HCT116 (cell line): Measurements from ENCODE around the gene AGPS. TPM values are rescaled to one million over a fixed set of nuclear protein-coding genes. Genes with fewer than 3 reads are reported as not detected.

Experiments
- ATAC-seq: fragments of 200-7000 bp; cut with Tn5 transposase; 2 replicates; pipeline ENCODE4 v1.9.1; 2020; ENCODE audit warnings: mild to moderate bottlenecking, moderate library complexity
- BruUV-seq: library from RNA; stranded (reverse); fragments of 400-500 nt; replicated peaks from 2 replicates; lab custom pipeline; 2021; lab: Mats Ljungman, UMichigan
- CTCF ChIA-PET: fragments of 300-600 bp; sonication (Branson Sonifier 250); formaldehyde crosslinking; loops from one replicate; lab custom pipeline; 2021; ENCODE audit warnings: antibody characterized with exemption; lab: Charles Lee
- POLR2A ChIA-PET: fragments of 300-600, 350-600 bp; sonication (Branson Sonifier 250); formaldehyde crosslinking; loops from one replicate; lab custom pipeline; 2021; ENCODE audit warnings: antibody characterized with exemption; lab: Charles Lee
- RAD21 ChIA-PET, 2 experiments: fragments of 300-600 bp; sonication (Branson Sonifier 250); formaldehyde crosslinking; loops; one replicate each; lab custom pipeline; 2023; ENCODE audit warnings: low total read pairs in 2 of 2; ENCODE audit not compliant: uncharacterized antibody in 2 of 2, unreplicated experiment in 2 of 2, low non-redundant PET in 1 of 2; lab: Charles Lee
- DNase-seq: peaks from one replicate; pipeline ENCODE4 v3.0.0-alpha.2; 2010; ENCODE audit warnings: low read depth, low spot score
- H2AFZ ChIP-seq: fragments of 200-600 bp; shearing (Covaris generic), sonication (generic); 2 replicates; pipeline ENCODE4 v1.6.1; 2017; ENCODE audit warnings: low read depth, mixed run types, mixed read lengths, antibody characterized with exemption, low read length; ENCODE audit not compliant: poor library complexity, severe bottlenecking
- H3K27ac ChIP-seq: 2 replicates; pipeline ENCODE4 v1.5.1; 2012; ENCODE audit warnings: low read depth, low read length
- H3K27me3 ChIP-seq: fragments of 200-600 bp; sonication (generic); 2 replicates; pipeline ENCODE4 v1.6.1; 2016; ENCODE audit warnings: mixed run types, low read length, mixed read lengths; ENCODE audit not compliant: insufficient read depth
- H3K36me3 ChIP-seq, 2 experiments: fragments of 200-500 bp in 1 of 2; fragments of 200-600 bp in 1 of 2; sonication (Bioruptor generic) in 1 of 2; sonication (generic) in 1 of 2; 2 replicates each; pipeline versions ENCODE4 v1.5.1 to v1.6.1; 2014 to 2016; ENCODE audit warnings: low read length in 2 of 2, inconsistent platforms in 1 of 2, mixed read lengths in 1 of 2, mixed run types in 1 of 2; ENCODE audit not compliant: insufficient read depth in 2 of 2, control insufficient read depth in 1 of 2
- H3K4me1 ChIP-seq, 2 experiments: fragments of 200-600 bp in 1 of 2; sonication (generic) in 1 of 2; 2 replicates each; pipeline versions ENCODE4 v1.5.1 to v1.6.1; 2012 to 2017; ENCODE audit warnings: low read length in 2 of 2, inconsistent platforms in 1 of 2, mild to moderate bottlenecking in 1 of 2, mixed read lengths in 1 of 2, mixed run types in 1 of 2, moderate library complexity in 1 of 2; ENCODE audit not compliant: insufficient read depth in 2 of 2, control insufficient read depth in 1 of 2
- H3K4me2 ChIP-seq: fragments of 200-600 bp; sonication (generic); 2 replicates; pipeline ENCODE4 v1.6.1; 2017; ENCODE audit warnings: mixed run types, low read length, mixed read lengths
- H3K4me3 ChIP-seq, 2 experiments: fragments of 200-600 bp in 1 of 2; sonication (generic) in 1 of 2; replicated peaks in 1 of 2; 2 replicates each; pipeline ENCODE4 v1.5.1; 2011 to 2016; ENCODE audit warnings: low read length in 2 of 2, control low read depth in 1 of 2, low read depth in 1 of 2, mild to moderate bottlenecking in 1 of 2, mixed read lengths in 1 of 2, mixed run types in 1 of 2
- H3K79me2 ChIP-seq: fragments of 200-600 bp; sonication (generic); 2 replicates; pipeline ENCODE4 v1.6.1; 2017; ENCODE audit warnings: mild to moderate bottlenecking, mixed run types, low read length, moderate library complexity, mixed read lengths; ENCODE audit not compliant: insufficient read depth
- H3K9ac ChIP-seq: fragments of 200-600 bp; sonication (generic); 2 replicates; pipeline ENCODE4 v1.6.1; 2016; ENCODE audit warnings: low read length, mixed read lengths
- H3K9me2 ChIP-seq: fragments of 200-600 bp; sonication (generic), shearing (Covaris generic); 2 replicates; pipeline ENCODE4 v1.6.1; 2017; ENCODE audit warnings: mixed run types, mild to moderate bottlenecking, moderate library complexity; ENCODE audit not compliant: insufficient read depth
- H3K9me3 ChIP-seq, 2 experiments: fragments of 200-500 bp in 1 of 2; fragments of 200-600 bp in 1 of 2; sonication (Bioruptor generic) in 1 of 2; sonication (generic) in 1 of 2; 2 replicates each; pipeline ENCODE4 v1.6.1; 2014 to 2017; ENCODE audit warnings: low read length in 2 of 2, mixed read lengths in 2 of 2, inconsistent platforms in 1 of 2, low read depth in 1 of 2, mild to moderate bottlenecking in 1 of 2, mixed run types in 1 of 2, moderate library complexity in 1 of 2; ENCODE audit not compliant: control insufficient read depth in 1 of 2, insufficient read depth in 1 of 2
- H4K20me1 ChIP-seq: fragments of 200-600 bp; sonication (generic), shearing (Covaris generic); 2 replicates; pipeline ENCODE4 v1.6.1; 2017; ENCODE audit warnings: mixed run types, mild to moderate bottlenecking, moderate library complexity; ENCODE audit not compliant: insufficient read depth
- CBX3 ChIP-seq: IDR thresholded peaks from 2 replicates; pipeline ENCODE4 v1.6.1; 2012; ENCODE audit warnings: low read depth
- CEBPB ChIP-seq: IDR thresholded peaks from 2 replicates; pipeline ENCODE4 v1.6.1; 2012; ENCODE audit warnings: low read depth
- CTCF ChIP-seq, 3 experiments: fragments of 200-600 bp in 1 of 3; sonication (generic) in 1 of 3; IDR thresholded peaks in 2 of 3; conservative IDR thresholded peaks in 1 of 3; 2 replicates each; pipeline ENCODE4 v1.5.1; 2012 to 2017; ENCODE audit warnings: low read depth in 2 of 3, low read length in 2 of 3, antibody characterized with exemption in 1 of 3, borderline replicate concordance in 1 of 3, control low read depth in 1 of 3, mild to moderate bottlenecking in 1 of 3, mixed read lengths in 1 of 3, mixed run types in 1 of 3, moderate library complexity in 1 of 3; ENCODE audit not compliant: insufficient read depth in 1 of 3
- ELF1 ChIP-seq: IDR thresholded peaks from 2 replicates; pipeline ENCODE4 v1.6.1; 2012; ENCODE audit warnings: low read depth, borderline replicate concordance
- EZH2 ChIP-seq: fragments of 200-600 bp; sonication (generic); IDR thresholded peaks from 2 replicates; pipeline ENCODE4 v1.6.1; 2017; ENCODE audit warnings: antibody characterized with exemption, mixed run types
- EZH2phosphoT487 ChIP-seq: fragments of 200-600 bp; IDR thresholded peaks from 2 replicates; pipeline ENCODE4 v1.6.1; 2018; ENCODE audit warnings: antibody characterized with exemption, borderline replicate concordance
- FOSL1 ChIP-seq: IDR thresholded peaks from 2 replicates; pipeline ENCODE4 v1.6.1; 2012; ENCODE audit warnings: low read depth
- JUND ChIP-seq: IDR thresholded peaks from 2 replicates; pipeline ENCODE4 v1.6.1; 2012
- MAX ChIP-seq: IDR thresholded peaks from 2 replicates; pipeline ENCODE4 v1.6.1; 2012
- POLR2A ChIP-seq: IDR thresholded peaks from 2 replicates; pipeline ENCODE4 v1.7.0; 2011; ENCODE audit warnings: borderline replicate concordance; ENCODE audit not compliant: insufficient read depth, insufficient read length; ENCODE audit errors: extremely low read depth
- POLR2AphosphoS5 ChIP-seq: IDR thresholded peaks from 2 replicates; pipeline ENCODE4 v1.6.1; 2011; ENCODE audit warnings: mild to moderate bottlenecking, low read depth, low read length, moderate library complexity
- RAD21 ChIP-seq: IDR thresholded peaks from 2 replicates; pipeline ENCODE4 v1.6.1; 2012; ENCODE audit warnings: low read depth, mild to moderate bottlenecking
- REST ChIP-seq: IDR thresholded peaks from 2 replicates; pipeline ENCODE4 v1.6.1; 2012; ENCODE audit warnings: low read depth
- SIN3A ChIP-seq: IDR thresholded peaks from 2 replicates; pipeline ENCODE4 v1.6.1; 2012; ENCODE audit warnings: low read depth
- SRF ChIP-seq: IDR thresholded peaks from 2 replicates; pipeline ENCODE4 v1.6.1; 2012; ENCODE audit warnings: low read depth
- TCF7L2 ChIP-seq: IDR thresholded peaks from 2 replicates; pipeline ENCODE4 v1.7.0; 2011; ENCODE audit warnings: borderline replicate concordance, inconsistent platforms; ENCODE audit not compliant: insufficient read depth, insufficient read length; ENCODE audit errors: extremely low read depth
- YY1 ChIP-seq: IDR thresholded peaks from 2 replicates; pipeline ENCODE4 v1.6.1; 2011; ENCODE audit warnings: low read length, low read depth, moderate library complexity, mild to moderate bottlenecking; ENCODE audit not compliant: insufficient replicate concordance; ENCODE audit errors: extremely low read depth
- ZFX ChIP-seq: fragments of 450-650 bp; IDR thresholded peaks from 2 replicates; pipeline ENCODE4 v1.6.1; 2017
- ZNF274 ChIP-seq: fragments of 200-500 bp; sonication (Bioruptor generic); IDR thresholded peaks from 2 replicates; pipeline ENCODE4 v1.6.1; 2014; ENCODE audit warnings: mild to moderate bottlenecking, low read depth, low read length, inconsistent platforms
- intact Hi-C: fragments of 100-400 bp; cut with micrococcal nuclease; formaldehyde crosslinking; loops from 2 replicates; pipeline ENCODE4 v1.10.0; 2022
- total RNA-seq: library from RNA; stranded (reverse); gene quantifications from one replicate; pipeline ENCODE4 v1.2.1, GENCODE V29; 2021; ENCODE audit not compliant: unreplicated experiment
- TF ChIP-seq, protein P1 (sequence below): IDR thresholded peaks from 2 replicates; pipeline ENCODE4 v1.6.1; 2012

Gene AGPS
- total RNA-seq, 1 experiment from 2014 or later = 66.6 TPM

DNA sequence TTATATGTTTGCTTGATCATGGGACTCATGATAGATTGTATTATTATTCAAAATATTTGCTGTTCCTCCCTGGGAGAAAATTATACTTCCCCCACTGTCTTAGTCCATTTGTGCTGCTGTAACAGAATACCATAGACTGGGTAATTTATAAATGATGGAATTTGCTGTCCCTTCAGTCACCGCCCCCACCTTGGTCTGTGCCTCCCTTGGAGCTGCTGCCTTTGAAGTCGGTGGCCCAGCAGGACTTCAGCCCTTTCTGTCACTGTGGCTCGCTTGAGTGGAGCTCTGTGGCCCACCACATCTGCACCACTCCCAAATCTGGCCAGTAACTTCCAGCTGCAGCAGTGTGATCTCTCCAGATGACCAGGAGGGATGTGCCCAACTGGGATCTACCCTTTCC lies 200.8 kb downstream of the AGPS start:
- H3K4me3 ChIP-seq = no peak overlapping the region
- intact Hi-C loops = no loop called here
- no peaks in the 10 kb centered on the region for H3K79me2 ChIP-seq
- ATAC-seq (no peak), DNase-seq (no peak)
- TF ChIP-seq REST (no peak), FOSL1 (no peak), EZH2 (no peak), ZFX (no peak), SRF (no peak), ELF1 (no peak), JUND (no peak), MAX (no peak), ZNF274 (no peak), CEBPB (no peak), EZH2phosphoT487 (no peak), SIN3A (no peak), TCF7L2 (no peak), RAD21 (no peak), YY1 (no peak), CTCF (IDR thresholded peaks at IDR 0.05 in 2 of 3, conservative IDR thresholded peaks at IDR 0.05 in 1 of 3; ENCODE audit: borderline replicate concordance in 1 of 3, insufficient read depth in 1 of 3, low read depth in 2 of 3, low read length in 2 of 3) (no peak), CBX3 (no peak), POLR2AphosphoS5 (no peak), POLR2A (no peak)
- TF ChIP-seq, protein P1, sequence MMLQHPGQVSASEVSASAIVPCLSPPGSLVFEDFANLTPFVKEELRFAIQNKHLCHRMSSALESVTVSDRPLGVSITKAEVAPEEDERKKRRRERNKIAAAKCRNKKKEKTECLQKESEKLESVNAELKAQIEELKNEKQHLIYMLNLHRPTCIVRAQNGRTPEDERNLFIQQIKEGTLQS = no peak
- no peak overlapping the region for H3K9ac ChIP-seq
- CTCF ChIA-PET = interaction anchor here (2.5 kb wide), 1 partner anchor 11 kb away, joined by 7 read pairs; no protein-coding TSS in a partner anchor
- no peak overlapping the region for H3K27ac ChIP-seq
- H3K9me2 ChIP-seq = no peaks in the 10 kb centered on the region; the same call in 1 of the 2 replicates
- no peaks in the 10 kb centered on the region for H3K9me3 ChIP-seq
- H3K4me2 ChIP-seq = no peak overlapping the region
- RAD21 ChIA-PET = no interaction called here
- H3K4me1 ChIP-seq = peaks cover 0 to 5% of the 10 kb centered on the region in 2 experiments; a peak in 1 of 4 replicates
- POLR2A ChIA-PET = no interaction called here
- no peaks in the 10 kb centered on the region for H3K36me3 ChIP-seq
- H3K27me3 ChIP-seq = no peaks in the 10 kb centered on the region
- BruUV-seq = no TSS peak
- no peak overlapping the region for H2AFZ ChIP-seq
- no peaks in the 10 kb centered on the region for H4K20me1 ChIP-seq
